Panc1 (cell line): Measurements from ENCODE around the gene WDR72. TPM values are rescaled to one million over a fixed set of nuclear protein-coding genes. Genes with fewer than 3 reads are reported as not detected.

Experiments
- ATAC-seq: fragments of 200-7000 bp; cut with Tn5 transposase; 2 replicates; pipeline ENCODE4 v1.9.1; 2020; ENCODE audit warnings: mild to moderate bottlenecking, moderate library complexity
- BruUV-seq: library from RNA; stranded (reverse); fragments of 400-500 nt; replicated peaks from 2 replicates; lab custom pipeline; 2021; lab: Mats Ljungman, UMichigan
- CTCF ChIA-PET: fragments of 300-600 bp; sonication (Branson Sonifier 250); formaldehyde crosslinking; loops from one replicate; lab custom pipeline; 2022; ENCODE audit warnings: antibody characterized with exemption; lab: Charles Lee
- POLR2A ChIA-PET: fragments of 300-600 bp; sonication (Branson Sonifier 250); formaldehyde crosslinking; loops from one replicate; lab custom pipeline; 2022; ENCODE audit warnings: antibody characterized with exemption; lab: Charles Lee
- DNase-seq: peaks from one replicate; pipeline ENCODE4 v3.0.0-alpha.2; 2010; ENCODE audit warnings: low read depth, low spot score
- H3K27ac ChIP-seq: 2 replicates; pipeline ENCODE4 v1.5.1; 2011; ENCODE audit warnings: mild to moderate bottlenecking, low read length, inconsistent platforms
- H3K27me3 ChIP-seq: fragments of 200-500 bp; sonication (Bioruptor generic); 2 replicates; pipeline ENCODE4 v1.6.0; 2014; ENCODE audit warnings: low read length, inconsistent platforms; ENCODE audit not compliant: control insufficient read depth, insufficient read depth
- H3K36me3 ChIP-seq: fragments of 200-500 bp; sonication (Bioruptor generic); 2 replicates; pipeline ENCODE4 v1.5.1; 2014; ENCODE audit warnings: inconsistent platforms, mild to moderate bottlenecking, low read length, moderate library complexity; ENCODE audit not compliant: control insufficient read depth, insufficient read depth
- H3K4me1 ChIP-seq: 2 replicates; pipeline ENCODE4 v1.5.1; 2011; ENCODE audit warnings: inconsistent platforms, mild to moderate bottlenecking, low read length, moderate library complexity; ENCODE audit not compliant: control insufficient read depth, insufficient read depth
- H3K4me3 ChIP-seq, 2 experiments: 2 replicates each; pipeline ENCODE4 v1.5.1; 2011 to 2012; ENCODE audit warnings: low read depth in 2 of 2, low read length in 2 of 2, mild to moderate bottlenecking in 2 of 2, inconsistent platforms in 1 of 2, moderate library complexity in 1 of 2
- H3K9me3 ChIP-seq: fragments of 200-500 bp; sonication (Bioruptor generic); 2 replicates; pipeline ENCODE4 v1.5.1; 2014; ENCODE audit warnings: low read depth, mild to moderate bottlenecking, inconsistent platforms, low read length, moderate library complexity; ENCODE audit not compliant: control insufficient read depth, insufficient read depth
- POLR2AphosphoS5 ChIP-seq: IDR thresholded peaks from 2 replicates; pipeline ENCODE4 v1.6.1; 2012; ENCODE audit warnings: mild to moderate bottlenecking, low read depth, low read length, moderate library complexity
- SIN3A ChIP-seq: IDR thresholded peaks from 2 replicates; pipeline ENCODE4 v1.6.1; 2012; ENCODE audit warnings: low read depth, mild to moderate bottlenecking, low read length, moderate library complexity, borderline replicate concordance; ENCODE audit not compliant: insufficient read depth
- TCF7L2 ChIP-seq: IDR thresholded peaks from 2 replicates; pipeline ENCODE4 v1.6.1; 2011; ENCODE audit warnings: mild to moderate bottlenecking, low read depth, low read length, inconsistent platforms
- in situ Hi-C: cut with HindIII; loops from 2 replicates; pipeline ENCODE4 v1.10.0; 2016; ENCODE audit warnings: low sequenced_read_pairs, low pct_unique_long_range_greater_than_20kb
- intact Hi-C: fragments of 100-400 bp; cut with micrococcal nuclease; formaldehyde crosslinking; loops from one replicate; pipeline ENCODE4 v1.10.0; 2022; ENCODE audit not compliant: unreplicated experiment
- total RNA-seq: library from RNA; stranded (reverse); gene quantifications from one replicate; pipeline ENCODE4 v1.2.1, GENCODE V29; 2021; ENCODE audit not compliant: unreplicated experiment
- TF ChIP-seq, protein P1 (sequence below): fragments of 450-650 bp; IDR thresholded peaks from 2 replicates; pipeline ENCODE4 v1.5.1; 2017; ENCODE audit warnings: mild to moderate bottlenecking
- TF ChIP-seq, protein P2 (sequence below), 2 experiments: IDR thresholded peaks; 2 replicates each; pipeline ENCODE4 v1.6.1; 2011 to 2012; ENCODE audit warnings: low read depth in 2 of 2, control low read depth in 1 of 2, low read length in 1 of 2, mild to moderate bottlenecking in 1 of 2, moderate library complexity in 1 of 2; ENCODE audit not compliant: insufficient read depth in 1 of 2

Gene WDR72
- total RNA-seq, 1 experiment from 2014 or later, result 0.03 TPM

DNA sequence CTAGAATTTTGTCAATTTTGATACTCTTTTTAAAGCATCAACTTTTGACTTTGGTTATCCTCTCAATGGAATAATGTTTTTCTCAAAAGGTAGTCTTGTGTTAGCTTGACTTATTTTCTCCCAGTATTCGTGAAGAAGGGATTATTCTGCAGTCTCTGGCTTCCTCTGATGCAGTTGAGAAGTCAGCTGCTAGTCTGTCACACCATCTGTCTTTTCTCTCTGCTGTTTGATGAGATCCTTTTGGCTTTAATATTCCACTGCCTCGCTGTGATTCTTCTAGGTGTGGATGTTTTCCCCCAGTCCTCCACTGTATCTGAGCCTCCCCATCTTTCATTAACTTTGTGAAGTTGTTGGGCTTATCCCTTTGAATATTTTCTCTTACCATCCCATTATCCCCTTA is 141.0 kb downstream of the WDR72 start:
- no peak overlapping the region for H3K27ac ChIP-seq
- H3K27me3 ChIP-seq, result no peaks in the 10 kb centered on the region
- POLR2A ChIA-PET, result no interaction called here
- intact Hi-C loops, result no loop called here
- no peak overlapping the region for H3K4me3 ChIP-seq
- DNase-seq (no peak), ATAC-seq (no peak)
- BruUV-seq, result no TSS peak
- no peaks in the 10 kb centered on the region for H3K9me3 ChIP-seq
- TF ChIP-seq, protein P1, sequence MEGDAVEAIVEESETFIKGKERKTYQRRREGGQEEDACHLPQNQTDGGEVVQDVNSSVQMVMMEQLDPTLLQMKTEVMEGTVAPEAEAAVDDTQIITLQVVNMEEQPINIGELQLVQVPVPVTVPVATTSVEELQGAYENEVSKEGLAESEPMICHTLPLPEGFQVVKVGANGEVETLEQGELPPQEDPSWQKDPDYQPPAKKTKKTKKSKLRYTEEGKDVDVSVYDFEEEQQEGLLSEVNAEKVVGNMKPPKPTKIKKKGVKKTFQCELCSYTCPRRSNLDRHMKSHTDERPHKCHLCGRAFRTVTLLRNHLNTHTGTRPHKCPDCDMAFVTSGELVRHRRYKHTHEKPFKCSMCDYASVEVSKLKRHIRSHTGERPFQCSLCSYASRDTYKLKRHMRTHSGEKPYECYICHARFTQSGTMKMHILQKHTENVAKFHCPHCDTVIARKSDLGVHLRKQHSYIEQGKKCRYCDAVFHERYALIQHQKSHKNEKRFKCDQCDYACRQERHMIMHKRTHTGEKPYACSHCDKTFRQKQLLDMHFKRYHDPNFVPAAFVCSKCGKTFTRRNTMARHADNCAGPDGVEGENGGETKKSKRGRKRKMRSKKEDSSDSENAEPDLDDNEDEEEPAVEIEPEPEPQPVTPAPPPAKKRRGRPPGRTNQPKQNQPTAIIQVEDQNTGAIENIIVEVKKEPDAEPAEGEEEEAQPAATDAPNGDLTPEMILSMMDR, result no peak
- TF ChIP-seq, protein P2, sequence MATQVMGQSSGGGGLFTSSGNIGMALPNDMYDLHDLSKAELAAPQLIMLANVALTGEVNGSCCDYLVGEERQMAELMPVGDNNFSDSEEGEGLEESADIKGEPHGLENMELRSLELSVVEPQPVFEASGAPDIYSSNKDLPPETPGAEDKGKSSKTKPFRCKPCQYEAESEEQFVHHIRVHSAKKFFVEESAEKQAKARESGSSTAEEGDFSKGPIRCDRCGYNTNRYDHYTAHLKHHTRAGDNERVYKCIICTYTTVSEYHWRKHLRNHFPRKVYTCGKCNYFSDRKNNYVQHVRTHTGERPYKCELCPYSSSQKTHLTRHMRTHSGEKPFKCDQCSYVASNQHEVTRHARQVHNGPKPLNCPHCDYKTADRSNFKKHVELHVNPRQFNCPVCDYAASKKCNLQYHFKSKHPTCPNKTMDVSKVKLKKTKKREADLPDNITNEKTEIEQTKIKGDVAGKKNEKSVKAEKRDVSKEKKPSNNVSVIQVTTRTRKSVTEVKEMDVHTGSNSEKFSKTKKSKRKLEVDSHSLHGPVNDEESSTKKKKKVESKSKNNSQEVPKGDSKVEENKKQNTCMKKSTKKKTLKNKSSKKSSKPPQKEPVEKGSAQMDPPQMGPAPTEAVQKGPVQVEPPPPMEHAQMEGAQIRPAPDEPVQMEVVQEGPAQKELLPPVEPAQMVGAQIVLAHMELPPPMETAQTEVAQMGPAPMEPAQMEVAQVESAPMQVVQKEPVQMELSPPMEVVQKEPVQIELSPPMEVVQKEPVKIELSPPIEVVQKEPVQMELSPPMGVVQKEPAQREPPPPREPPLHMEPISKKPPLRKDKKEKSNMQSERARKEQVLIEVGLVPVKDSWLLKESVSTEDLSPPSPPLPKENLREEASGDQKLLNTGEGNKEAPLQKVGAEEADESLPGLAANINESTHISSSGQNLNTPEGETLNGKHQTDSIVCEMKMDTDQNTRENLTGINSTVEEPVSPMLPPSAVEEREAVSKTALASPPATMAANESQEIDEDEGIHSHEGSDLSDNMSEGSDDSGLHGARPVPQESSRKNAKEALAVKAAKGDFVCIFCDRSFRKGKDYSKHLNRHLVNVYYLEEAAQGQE (IDR thresholded peaks at IDR 0.05; ENCODE audit: insufficient read depth in 1 of 2, low read depth in 2 of 2, low read length in 1 of 2), result no peak
- TF ChIP-seq TCF7L2 (no peak), SIN3A (no peak), POLR2AphosphoS5 (no peak)
- in situ Hi-C loops, result no loop called here
- CTCF ChIA-PET, result no interaction called here
- no peaks in the 10 kb centered on the region for H3K4me1 ChIP-seq
- no peaks in the 10 kb centered on the region for H3K36me3 ChIP-seq

DNA sequence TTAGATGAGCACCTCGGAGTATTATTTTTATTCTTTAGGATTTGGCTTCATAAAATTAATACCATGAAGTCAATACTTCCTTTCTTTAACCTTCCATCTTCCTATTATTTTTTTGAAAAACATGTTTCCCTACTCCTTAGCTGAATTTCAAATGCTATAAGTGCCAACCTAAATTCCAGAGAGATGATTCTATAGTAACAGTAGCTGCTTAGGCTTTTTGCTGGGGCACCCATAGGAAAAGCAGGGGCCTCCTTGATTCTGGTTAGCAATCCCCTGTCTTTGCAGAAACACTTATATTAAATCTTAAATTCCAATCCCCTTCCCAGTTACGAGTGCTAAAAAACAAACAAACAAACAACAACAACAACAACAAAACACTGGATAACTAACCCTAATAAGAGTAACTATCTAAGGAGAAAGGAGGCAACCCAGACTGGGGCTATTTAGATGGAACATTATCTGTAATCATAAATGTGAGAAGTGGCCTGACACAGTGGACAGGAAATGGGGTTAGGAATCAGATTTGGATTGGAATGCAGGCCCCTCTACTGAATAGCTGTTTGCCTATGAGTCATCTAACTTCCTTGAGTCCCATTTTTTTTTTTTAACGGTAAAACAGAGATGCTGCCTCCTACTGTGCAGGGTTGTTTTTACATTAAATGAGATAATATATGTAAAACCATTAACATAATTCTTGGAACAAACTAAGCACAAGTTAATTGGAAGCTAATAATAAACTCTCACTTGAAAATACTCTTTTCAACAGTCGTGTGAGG is 148.1 kb downstream of the WDR72 start:
- POLR2A ChIA-PET, result no interaction called here
- ATAC-seq (no peak), DNase-seq (no peak)
- in situ Hi-C loops, result no loop called here
- no TSS peak for BruUV-seq
- CTCF ChIA-PET, result no interaction called here
- H3K9me3 ChIP-seq, result no peaks in the 10 kb centered on the region
- no peak for TF ChIP-seq TCF7L2
- no peak for TF ChIP-seq POLR2AphosphoS5
- no peak for TF ChIP-seq SIN3A
- TF ChIP-seq, protein P1, result no peak
- TF ChIP-seq, protein P2 (IDR thresholded peaks at IDR 0.05; ENCODE audit: insufficient read depth in 1 of 2, low read depth in 2 of 2, low read length in 1 of 2), result no peak
- no peaks in the 10 kb centered on the region for H3K4me1 ChIP-seq
- H3K27me3 ChIP-seq, result no peaks in the 10 kb centered on the region
- intact Hi-C loops, result no loop called here
- no peaks in the 10 kb centered on the region for H3K36me3 ChIP-seq
- H3K4me3 ChIP-seq, result no peak overlapping the region
- no peak overlapping the region for H3K27ac ChIP-seq
